Neural cell (in vitro differentiated cells): Measurements from ENCODE around the gene F13A1. TPM values are rescaled to one million over a fixed set of nuclear protein-coding genes. Genes with fewer than 3 reads are reported as not detected.

ENCODE experiments used
- H2AFZ ChIP-seq: fragments of 200-600, 300-800 bp; sonication (generic), shearing (Covaris generic); 2 replicates; pipeline ENCODE4 v1.6.0; 2014; ENCODE audit warnings: low read depth, mild to moderate bottlenecking, antibody characterized with exemption, low read length, moderate library complexity
- H3F3A ChIP-seq: fragments of 200-600 bp; shearing (Covaris generic); 2 replicates; pipeline ENCODE4 v1.6.1; 2016; ENCODE audit warnings: mild to moderate bottlenecking, moderate library complexity, mixed read lengths, antibody characterized with exemption, low read length; ENCODE audit not compliant: insufficient read depth, poor library complexity, severe bottlenecking
- H3K27ac ChIP-seq: fragments of 200-600, 300-800 bp; sonication (generic), shearing (Covaris generic); 2 replicates; pipeline ENCODE4 v1.5.1; 2014; ENCODE audit warnings: mild to moderate bottlenecking, low read length, moderate library complexity
- H3K27me3 ChIP-seq: fragments of 300-800, 200-600 bp; sonication (generic), shearing (Covaris generic); 2 replicates; pipeline ENCODE4 v1.6.0; 2014; ENCODE audit warnings: mild to moderate bottlenecking, low read depth, low read length, moderate library complexity; ENCODE audit not compliant: insufficient read depth
- H3K36me3 ChIP-seq: fragments of 300-800, 200-600 bp; sonication (generic), shearing (Covaris generic); 2 replicates; pipeline ENCODE4 v1.5.1; 2014; ENCODE audit warnings: mild to moderate bottlenecking, antibody characterized with exemption, low read length, moderate library complexity; ENCODE audit not compliant: insufficient read depth
- H3K4me2 ChIP-seq: fragments of 300-800, 200-600 bp; sonication (generic), shearing (Covaris generic); 2 replicates; pipeline ENCODE4 v1.6.0; 2014; ENCODE audit warnings: mild to moderate bottlenecking, low read length
- H3K4me3 ChIP-seq: fragments of 300-800, 200-600 bp; sonication (generic), shearing (Covaris generic); 2 replicates; pipeline ENCODE4 v1.5.1; 2014; ENCODE audit warnings: mild to moderate bottlenecking, low read length, moderate library complexity
- H3K79me2 ChIP-seq: fragments of 200-600 bp; shearing (Covaris generic); replicated peaks from 2 replicates; pipeline ENCODE4 v1.6.0; 2014; ENCODE audit warnings: mild to moderate bottlenecking, low read length, moderate library complexity; ENCODE audit not compliant: insufficient read depth
- H3K9ac ChIP-seq: fragments of 300-800, 200-600 bp; sonication (generic), shearing (Covaris generic); 2 replicates; pipeline ENCODE4 v1.6.1; 2016; ENCODE audit warnings: mild to moderate bottlenecking, low read length, mixed read lengths
- H3K9me2 ChIP-seq: fragments of 200-600 bp; shearing (Covaris generic); 2 replicates; pipeline ENCODE4 v1.6.1; 2016; ENCODE audit warnings: mild to moderate bottlenecking, low read length, mixed read lengths; ENCODE audit not compliant: insufficient read depth
- H3K9me3 ChIP-seq: fragments of 200-600, 300-800 bp; sonication (generic), shearing (Covaris generic); 2 replicates; pipeline ENCODE4 v1.6.1; 2016; ENCODE audit warnings: mild to moderate bottlenecking, mixed run types, low read length, moderate library complexity, mixed read lengths
- H4K20me1 ChIP-seq: fragments of 200-600 bp; shearing (Covaris generic); 2 replicates; pipeline ENCODE4 v1.6.1; 2016; ENCODE audit warnings: mild to moderate bottlenecking, mixed run types; ENCODE audit not compliant: insufficient read depth
- CTCF ChIP-seq: fragments of 450-650 bp; IDR thresholded peaks from 2 replicates; pipeline ENCODE4 v1.5.1; 2014; ENCODE audit warnings: antibody characterized with exemption, mild to moderate bottlenecking, moderate library complexity; ENCODE audit not compliant: poor library complexity, severe bottlenecking
- EP300 ChIP-seq: fragments of 450-650 bp; conservative IDR thresholded peaks from 2 replicates; pipeline ENCODE4 v1.6.1; 2014; ENCODE audit warnings: antibody characterized with exemption, mild to moderate bottlenecking, moderate library complexity; ENCODE audit not compliant: poor library complexity, severe bottlenecking
- EZH2 ChIP-seq: fragments of 200-600, 300-800 bp; shearing (Covaris generic), sonication (generic); IDR thresholded peaks from 2 replicates; pipeline ENCODE4 v1.6.1; 2014; ENCODE audit warnings: antibody characterized with exemption, low read length, borderline replicate concordance, mild to moderate bottlenecking; ENCODE audit not compliant: insufficient read depth, poor library complexity, severe bottlenecking
- MXI1 ChIP-seq: fragments of 450-650 bp; conservative IDR thresholded peaks from 2 replicates; pipeline ENCODE4 v1.6.1; 2014; ENCODE audit warnings: antibody characterized with exemption, mild to moderate bottlenecking; ENCODE audit not compliant: poor library complexity, severe bottlenecking
- POLR2AphosphoS5 ChIP-seq: IDR thresholded peaks from 2 replicates; pipeline ENCODE4 v1.6.1; 2012
- RAD21 ChIP-seq: fragments of 450-650 bp; conservative IDR thresholded peaks from 2 replicates; pipeline ENCODE4 v1.6.1; 2014; ENCODE audit warnings: antibody characterized with exemption, mild to moderate bottlenecking, moderate library complexity
- SMC3 ChIP-seq: fragments of 450-650 bp; conservative IDR thresholded peaks from 2 replicates; pipeline ENCODE4 v1.6.1; 2014; ENCODE audit warnings: antibody characterized with exemption, mild to moderate bottlenecking, moderate library complexity; ENCODE audit not compliant: poor library complexity
- TAF1 ChIP-seq: IDR thresholded peaks from 2 replicates; pipeline ENCODE4 v1.6.1; 2012; ENCODE audit warnings: low read depth
- polyA plus RNA-seq: library from polyadenylated mRNA; depleted of rRNA; stranded (reverse); fragments of >200 nt; gene quantifications from 2 replicates; pipeline ENCODE4 v1.2.3, GENCODE V29; 2014
- TF ChIP-seq, protein P1 (sequence below): IDR thresholded peaks from 2 replicates; pipeline ENCODE4 v1.6.1; 2012; ENCODE audit warnings: borderline replicate concordance

F13A1 gene
- polyA plus RNA-seq, 1 donor from 2014 or later = not detected

GRCh38 chr6:6154335-6154734, 166.1 kb downstream of the F13A1 start:
- no peaks in the 10 kb centered on the region for H3K9me3 ChIP-seq
- no peaks in the 10 kb centered on the region for H3K27me3 ChIP-seq
- no peak overlapping the region for H2AFZ ChIP-seq
- no peak for TF ChIP-seq SMC3
- no peak for TF ChIP-seq EZH2
- no peak for TF ChIP-seq MXI1
- TF ChIP-seq POLR2AphosphoS5 = no peak
- TF ChIP-seq, protein P1, sequence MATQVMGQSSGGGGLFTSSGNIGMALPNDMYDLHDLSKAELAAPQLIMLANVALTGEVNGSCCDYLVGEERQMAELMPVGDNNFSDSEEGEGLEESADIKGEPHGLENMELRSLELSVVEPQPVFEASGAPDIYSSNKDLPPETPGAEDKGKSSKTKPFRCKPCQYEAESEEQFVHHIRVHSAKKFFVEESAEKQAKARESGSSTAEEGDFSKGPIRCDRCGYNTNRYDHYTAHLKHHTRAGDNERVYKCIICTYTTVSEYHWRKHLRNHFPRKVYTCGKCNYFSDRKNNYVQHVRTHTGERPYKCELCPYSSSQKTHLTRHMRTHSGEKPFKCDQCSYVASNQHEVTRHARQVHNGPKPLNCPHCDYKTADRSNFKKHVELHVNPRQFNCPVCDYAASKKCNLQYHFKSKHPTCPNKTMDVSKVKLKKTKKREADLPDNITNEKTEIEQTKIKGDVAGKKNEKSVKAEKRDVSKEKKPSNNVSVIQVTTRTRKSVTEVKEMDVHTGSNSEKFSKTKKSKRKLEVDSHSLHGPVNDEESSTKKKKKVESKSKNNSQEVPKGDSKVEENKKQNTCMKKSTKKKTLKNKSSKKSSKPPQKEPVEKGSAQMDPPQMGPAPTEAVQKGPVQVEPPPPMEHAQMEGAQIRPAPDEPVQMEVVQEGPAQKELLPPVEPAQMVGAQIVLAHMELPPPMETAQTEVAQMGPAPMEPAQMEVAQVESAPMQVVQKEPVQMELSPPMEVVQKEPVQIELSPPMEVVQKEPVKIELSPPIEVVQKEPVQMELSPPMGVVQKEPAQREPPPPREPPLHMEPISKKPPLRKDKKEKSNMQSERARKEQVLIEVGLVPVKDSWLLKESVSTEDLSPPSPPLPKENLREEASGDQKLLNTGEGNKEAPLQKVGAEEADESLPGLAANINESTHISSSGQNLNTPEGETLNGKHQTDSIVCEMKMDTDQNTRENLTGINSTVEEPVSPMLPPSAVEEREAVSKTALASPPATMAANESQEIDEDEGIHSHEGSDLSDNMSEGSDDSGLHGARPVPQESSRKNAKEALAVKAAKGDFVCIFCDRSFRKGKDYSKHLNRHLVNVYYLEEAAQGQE = no peak
- no peak for TF ChIP-seq TAF1
- no peak for TF ChIP-seq CTCF
- TF ChIP-seq RAD21 = no peak
- no peak for TF ChIP-seq EP300
- no peak overlapping the region for H3K4me2 ChIP-seq
- no peaks in the 10 kb centered on the region for H4K20me1 ChIP-seq
- H3K4me3 ChIP-seq = no peak overlapping the region
- no peak overlapping the region for H3K27ac ChIP-seq
- H3F3A ChIP-seq = no peaks in the 10 kb centered on the region
- H3K79me2 ChIP-seq = no peaks in the 10 kb centered on the region
- H3K9ac ChIP-seq = no peak overlapping the region
- no peaks in the 10 kb centered on the region for H3K9me2 ChIP-seq
- no peaks in the 10 kb centered on the region for H3K36me3 ChIP-seq

DNA sequence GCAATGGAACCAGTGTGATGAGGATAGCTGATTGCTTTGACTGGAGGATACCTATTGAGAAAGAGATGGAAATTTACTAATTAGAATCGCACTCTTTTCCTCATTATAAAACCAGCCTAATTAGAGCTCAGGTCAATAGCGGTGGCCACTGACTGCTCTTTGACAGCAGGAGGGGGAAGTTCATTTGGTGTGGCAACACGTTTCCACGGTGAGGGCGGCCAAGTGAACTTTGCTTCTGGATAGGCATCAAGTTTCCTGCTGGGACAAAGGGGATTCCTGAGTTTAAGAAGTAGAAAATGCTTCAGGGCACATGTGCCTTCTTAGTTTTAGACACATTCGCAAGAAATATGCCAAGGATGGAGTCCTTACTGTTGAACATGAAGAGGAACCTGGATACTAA, 168.4 kb downstream of the F13A1 start:
- Histone ChIP-seq H3K9me3 (no peaks in the 10 kb centered on the region), H3K9ac (no peak overlapping the region), H3K36me3 (no peaks in the 10 kb centered on the region), H3K79me2 (no peaks in the 10 kb centered on the region), H3F3A (no peaks in the 10 kb centered on the region), H3K4me2 (no peak overlapping the region), H3K27ac (no peak overlapping the region), H3K4me3 (no peak overlapping the region), H3K27me3 (no peaks in the 10 kb centered on the region), H3K9me2 (no peaks in the 10 kb centered on the region), H4K20me1 (no peaks in the 10 kb centered on the region), H2AFZ (no peak overlapping the region)
- TF ChIP-seq TAF1 (no peak), EP300 (no peak), MXI1 (no peak), CTCF (no peak), SMC3 (no peak), RAD21 (no peak), POLR2AphosphoS5 (no peak), EZH2 (no peak)
- TF ChIP-seq, protein P1 = no peak
